HG03175 (cell line): Measurements from ENCODE around the gene INCA1.

ENCODE experiments used
- ATAC-seq: cut with Tn5 transposase; IDR thresholded peaks from one replicate; pipeline ENCODE4 v1.9.1; 2021; ENCODE audit warnings: mild to moderate bottlenecking, moderate library complexity; ENCODE audit not compliant: unreplicated experiment

The INCA1 gene

DNA sequence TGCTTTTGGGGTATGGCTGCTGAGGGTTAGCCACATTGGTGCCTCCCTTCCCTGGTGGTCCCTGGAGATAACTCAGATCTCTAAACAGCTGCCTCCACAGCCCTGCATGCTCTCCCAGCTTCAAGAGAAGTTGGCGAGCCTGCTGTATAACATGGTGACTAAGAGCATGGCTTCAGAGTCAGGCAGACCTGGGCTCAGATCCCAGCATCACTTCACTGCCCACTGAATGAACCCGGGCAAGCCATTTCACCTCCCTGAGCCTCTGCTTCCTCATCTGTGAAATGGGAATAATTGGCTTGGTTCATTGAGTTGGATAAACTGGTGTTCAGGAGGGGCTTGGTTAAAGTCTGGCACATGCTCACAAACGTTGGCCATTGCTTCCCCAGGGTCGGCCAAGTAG is 17.0 kb upstream of the INCA1 start:
- ATAC-seq = no peak

GRCh38 chr17:5011928-5012327 is 14.6 kb upstream of the INCA1 start:
- peak; percentile 52 for ATAC-seq

DNA sequence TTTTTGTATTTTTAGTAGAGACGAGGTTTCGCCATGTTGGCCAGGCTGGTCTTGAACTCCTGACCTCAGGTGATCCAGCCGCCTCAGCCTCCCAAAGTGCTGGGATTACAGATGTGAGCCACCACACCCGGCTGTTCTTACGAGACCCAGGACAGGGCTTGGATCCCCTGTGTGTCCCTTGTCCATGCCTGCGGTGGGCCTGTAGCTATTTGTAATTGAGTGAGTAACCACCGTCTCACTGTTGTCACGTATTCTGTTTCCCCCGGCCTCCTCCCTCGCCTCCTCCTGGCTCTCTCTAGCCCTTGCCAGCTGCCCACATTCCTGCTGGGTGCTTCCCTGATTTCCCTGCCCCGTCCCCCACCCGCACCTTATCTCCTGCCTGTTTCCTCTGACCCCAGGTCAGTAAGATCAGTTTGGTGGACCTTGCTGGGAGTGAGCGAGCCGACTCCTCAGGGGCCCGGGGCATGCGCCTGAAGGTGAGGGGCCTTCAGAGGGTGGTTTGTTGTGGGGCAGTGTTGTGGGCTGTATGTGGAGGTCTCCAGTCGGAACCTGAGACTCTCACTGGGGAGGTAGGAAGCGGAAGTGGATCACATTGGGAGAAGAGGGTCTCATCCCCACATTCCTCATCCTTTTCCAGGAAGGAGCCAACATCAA is 6.0 kb upstream of the INCA1 start:
- no peak for ATAC-seq

- no peak for ATAC-seq
These were observed 4.9 kb upstream of the INCA1 start for GRCh38 chr17:5002121-5002788.

GRCh38 chr17:5000237-5000639 is 2.9 kb upstream of the INCA1 start:
- no peak for ATAC-seq

DNA sequence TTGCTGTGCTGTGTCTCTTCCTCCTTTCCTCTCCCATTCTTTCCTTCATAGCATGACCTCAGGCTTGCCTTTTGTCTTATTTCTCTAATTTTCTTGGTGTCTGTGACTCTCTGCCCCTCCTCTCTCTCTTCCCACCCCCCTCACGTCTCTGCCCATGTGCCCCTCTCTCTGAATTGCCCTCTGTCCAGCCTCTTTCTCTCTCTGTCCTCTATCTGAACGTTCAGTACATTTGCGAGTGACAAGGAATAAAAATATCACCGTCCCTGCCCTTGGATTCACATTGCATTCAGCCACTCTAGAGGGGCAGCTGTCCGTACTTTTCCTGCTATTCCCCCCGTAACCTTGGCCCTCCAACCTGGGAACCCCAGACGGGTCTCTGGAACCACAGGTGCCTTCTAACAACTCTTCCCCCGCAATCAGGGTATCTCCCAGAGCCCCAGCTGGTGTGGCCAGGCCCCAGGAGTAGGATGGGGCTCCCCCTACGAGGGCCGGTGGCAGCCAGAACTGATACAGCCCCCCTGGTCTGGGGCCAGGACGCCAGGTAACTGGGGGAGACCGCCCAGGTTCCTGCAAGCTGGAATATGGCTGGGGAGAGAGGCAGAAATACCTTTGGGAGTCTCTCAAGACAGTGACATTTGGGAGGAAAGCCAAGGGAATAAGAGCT is 2.2 kb upstream of the INCA1 start:
- no peak for ATAC-seq

- ATAC-seq = no peak
These were observed 1.6 kb upstream of the INCA1 start for GRCh38 chr17:4998732-4999429.

GRCh38 chr17:4998027-4998731 is 857 bp upstream of the INCA1 start:
- no peak for ATAC-seq

DNA sequence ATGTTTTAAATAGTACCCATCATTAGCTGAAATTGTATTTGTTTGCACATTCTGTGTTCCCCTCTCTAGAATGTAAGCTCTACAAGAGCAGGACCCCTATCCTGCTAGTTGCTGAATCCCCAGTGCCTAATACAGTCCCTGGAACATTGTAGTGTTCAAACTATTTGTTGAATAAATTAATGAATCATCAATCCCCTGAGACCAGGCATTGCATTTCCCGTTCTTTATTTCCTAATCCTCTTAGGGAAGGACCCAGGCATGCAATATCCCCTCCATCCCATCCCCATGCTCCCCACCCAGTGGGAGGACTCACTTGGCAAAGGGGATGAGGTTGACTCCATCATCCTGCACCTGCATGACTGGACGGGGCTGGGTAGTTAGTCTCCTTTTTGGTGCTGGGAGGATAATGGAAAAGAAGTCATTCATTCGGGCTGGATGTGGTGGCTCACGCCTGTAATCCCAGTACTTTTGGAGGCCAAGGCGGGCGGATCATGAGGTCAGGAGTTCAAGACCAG is 3.2 kb downstream of the INCA1 start:
- no peak for ATAC-seq

DNA sequence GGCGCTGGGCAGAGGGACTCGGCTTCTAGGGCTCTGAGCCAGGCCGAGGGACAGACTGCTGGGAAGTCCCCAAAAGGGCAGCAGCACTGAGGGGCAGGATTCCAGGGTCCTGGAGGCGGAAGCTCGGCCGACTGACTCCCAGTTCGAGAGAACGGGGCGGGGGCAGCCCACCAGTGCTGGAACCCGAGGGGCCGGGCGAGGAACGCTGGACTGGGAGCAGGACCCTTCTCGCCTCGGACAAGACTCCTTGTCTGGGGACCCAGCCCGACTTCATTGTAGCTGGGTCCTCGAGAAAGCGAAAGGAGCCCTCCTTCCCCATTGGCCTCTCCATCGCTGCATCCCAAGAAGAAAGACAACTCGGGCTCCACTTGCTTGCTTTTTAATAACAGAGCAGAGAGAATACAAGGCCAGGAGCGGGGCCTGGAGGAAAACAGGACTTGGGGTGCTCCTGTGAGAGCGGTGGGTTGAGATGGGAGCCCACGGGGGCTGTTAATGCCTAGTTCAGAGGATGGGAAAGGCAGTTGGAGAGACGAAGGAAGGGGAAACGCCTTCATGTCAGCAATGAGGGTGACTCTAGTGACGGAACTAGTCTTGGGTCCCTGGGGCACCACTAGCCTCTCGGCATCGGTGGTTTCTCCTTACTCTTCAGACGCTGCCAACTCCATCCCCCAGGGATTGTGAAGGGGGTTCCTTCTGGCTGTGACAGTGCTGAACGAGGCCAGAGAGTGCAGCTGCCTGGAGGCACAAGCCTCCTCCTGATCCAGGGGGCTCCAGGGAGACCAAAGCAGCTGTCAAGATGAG is 9.4 kb downstream of the INCA1 start:
- peak; percentile 19 for ATAC-seq

DNA sequence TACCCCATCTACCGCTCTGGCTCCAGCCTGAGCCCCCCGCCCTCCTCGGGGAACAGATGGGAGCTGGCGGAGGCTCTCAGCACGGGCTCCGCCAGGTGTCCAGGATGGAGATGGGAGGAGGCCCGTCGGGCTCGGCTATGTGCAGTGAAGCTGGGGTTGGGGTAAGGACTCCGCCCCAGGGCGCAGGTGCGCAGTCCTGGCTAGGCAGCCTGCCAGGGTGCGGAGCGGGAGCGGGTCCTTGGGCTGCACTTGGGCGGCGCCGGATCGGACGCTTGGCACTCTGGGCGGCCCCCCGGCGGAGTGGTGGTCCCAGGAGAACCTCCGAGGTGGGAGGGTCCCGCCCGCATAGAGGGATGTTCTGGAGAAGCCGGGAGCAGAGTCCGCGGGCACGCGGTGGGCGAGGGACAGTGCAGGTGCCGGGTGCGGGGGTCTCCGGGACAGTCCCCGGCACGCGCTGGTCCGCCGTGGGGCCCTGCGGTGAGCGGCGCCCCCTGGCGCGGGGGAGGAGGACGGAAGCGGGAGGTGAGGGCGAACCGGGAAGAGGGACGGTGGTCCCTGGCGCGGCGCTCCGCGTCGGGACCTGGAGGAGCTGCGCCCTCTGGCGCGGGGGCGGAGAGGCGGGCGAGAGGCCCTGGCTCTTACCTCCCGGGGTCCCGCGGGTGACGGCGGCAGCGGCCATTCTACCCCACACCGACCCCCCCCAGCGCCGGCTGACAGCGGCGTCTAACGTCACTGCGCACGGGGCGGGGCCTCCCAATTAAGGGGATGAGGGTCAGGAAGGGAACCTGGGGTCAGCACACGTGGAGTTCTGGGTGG is 10.2 kb downstream of the INCA1 start, which contains the start of gene CAMTA2:
Gene CAMTA2 (minus strand): TSS at position 725 of the 816 bp plus-strand sequence. CDS start 1,453 bp downstream, outside the sequence.
- peak; percentile 72 for ATAC-seq

- no peak for ATAC-seq
These were observed 10.9 kb downstream of the INCA1 start for GRCh38 chr17:4986403-4986802.

DNA sequence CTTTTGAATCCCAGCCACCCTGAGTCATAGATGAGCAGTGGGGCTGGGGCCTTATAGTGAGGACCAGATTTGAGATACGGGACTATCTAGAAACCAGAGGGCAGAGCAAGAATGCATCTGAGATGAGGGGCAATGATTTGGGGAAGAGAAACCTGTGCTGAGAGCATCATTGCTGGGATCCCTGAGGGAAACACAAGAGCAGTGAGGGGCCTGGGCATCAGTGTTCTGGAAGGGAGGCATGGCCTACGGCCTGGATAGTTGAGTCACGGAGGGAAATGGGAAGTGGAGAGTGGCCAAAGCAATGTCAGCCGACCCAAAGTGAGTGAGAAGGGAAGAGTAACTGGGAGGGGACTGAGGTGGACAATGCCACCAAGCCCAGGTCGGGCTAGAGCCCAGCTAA is 15.0 kb downstream of the INCA1 start:
- ATAC-seq = no peak

DNA sequence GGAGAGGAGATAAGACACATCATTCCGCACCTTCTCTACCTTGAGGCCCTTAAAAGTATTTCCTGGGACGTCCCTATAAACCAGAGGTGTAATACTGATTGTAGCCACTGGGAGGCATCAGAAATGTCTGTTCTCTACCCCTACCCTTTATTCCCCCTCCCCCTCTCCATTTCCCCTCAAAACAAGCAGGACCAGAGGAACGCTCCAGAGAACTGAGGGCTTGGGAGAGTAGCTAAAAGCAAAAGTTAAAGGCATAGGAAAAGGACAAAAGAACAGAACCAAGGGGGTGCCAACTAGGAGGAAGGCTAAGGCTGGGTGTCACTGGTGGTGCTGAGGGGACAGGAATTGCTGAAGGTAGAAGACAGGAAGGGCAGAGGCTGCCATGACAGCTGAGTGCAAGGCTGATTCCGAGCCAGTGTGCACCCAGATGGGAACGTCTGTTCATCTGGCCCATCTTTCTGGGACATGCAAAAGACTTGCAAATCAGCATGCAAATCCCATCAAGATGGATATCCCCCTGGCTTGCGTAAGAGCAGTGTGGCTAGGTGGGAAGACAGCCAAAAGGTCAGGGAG is 16.6 kb downstream of the INCA1 start:
- ATAC-seq = no peak

DNA sequence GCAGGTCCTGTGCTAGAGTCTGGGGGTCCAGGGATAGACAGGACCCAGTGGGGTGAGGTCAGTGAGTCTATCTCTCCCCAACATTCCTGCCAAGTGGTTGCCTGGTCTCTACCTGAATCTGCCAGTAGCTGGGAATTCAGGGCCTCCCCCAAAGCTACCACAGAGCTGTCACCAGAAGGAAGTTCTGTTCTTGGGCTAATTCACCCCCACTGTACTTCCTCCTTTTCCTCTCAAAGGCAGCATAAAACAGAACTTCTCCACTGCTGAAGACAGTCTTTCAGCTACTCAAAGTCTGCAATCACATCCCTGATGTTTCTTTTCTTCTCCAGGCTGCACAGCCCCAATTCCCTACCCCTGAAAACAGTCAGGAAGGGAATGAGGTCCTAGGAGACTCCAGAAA is 18.6 kb downstream of the INCA1 start:
- no peak for ATAC-seq

DNA sequence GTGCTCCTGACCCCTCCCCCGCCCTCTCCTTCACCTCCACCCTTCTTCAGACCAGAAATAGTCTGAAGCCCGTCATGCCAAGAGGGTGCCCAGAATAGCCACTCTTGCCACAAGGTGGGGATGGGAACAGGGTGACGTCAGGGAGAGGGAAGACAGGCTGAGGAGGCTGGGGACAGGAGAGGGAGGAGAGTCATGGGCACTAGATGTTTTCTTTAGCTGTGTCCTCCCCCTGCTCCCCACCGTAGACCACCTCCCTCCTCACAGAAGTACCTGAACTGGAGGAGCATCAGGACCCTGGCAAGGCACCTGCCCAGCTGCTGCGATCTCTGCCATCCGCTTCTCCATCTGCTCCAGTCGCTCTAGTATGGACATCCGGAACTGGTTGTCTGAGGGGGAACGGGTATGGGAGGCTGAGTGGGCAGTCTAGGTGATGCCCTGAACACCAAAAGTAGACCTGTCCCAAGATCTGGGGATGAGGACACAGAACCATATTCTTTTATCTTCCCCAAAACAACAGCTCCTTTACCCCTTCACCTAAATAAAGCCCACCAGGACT is 23.1 kb downstream of the INCA1 start:
- no peak for ATAC-seq

GRCh38 chr17:4973256-4974114 is 23.8 kb downstream of the INCA1 start:
- ATAC-seq = no peak
